H9 (cell line): ENCODE data around the gene NSMF. TPM values are rescaled to one million over a fixed set of nuclear protein-coding genes. Genes with fewer than 3 reads are reported as not detected.

Source experiments
- DNase-seq: peaks from one replicate; pipeline ENCODE4 v3.0.0-alpha.2; 2017
- H2AFZ ChIP-seq: one replicate; pipeline ENCODE4 v1.6.1; 2013; ENCODE audit warnings: mild to moderate bottlenecking, low read length, control low read depth, moderate library complexity
- H2AK5ac ChIP-seq: 2 replicates; pipeline ENCODE4 v1.6.1; 2013; ENCODE audit warnings: low read length, control low read depth, mixed read lengths; ENCODE audit not compliant: insufficient read length
- H2BK120ac ChIP-seq: one replicate; pipeline ENCODE4 v1.6.1; 2013; ENCODE audit warnings: low read depth, mild to moderate bottlenecking, low read length, control low read depth, inconsistent platforms; ENCODE audit not compliant: poor library complexity, severe bottlenecking
- H2BK12ac ChIP-seq: 2 replicates; pipeline ENCODE4 v1.6.1; 2013; ENCODE audit warnings: low read length, control low read depth, mixed read lengths, low read depth; ENCODE audit not compliant: insufficient read length
- H2BK15ac ChIP-seq: 2 replicates; pipeline ENCODE4 v1.6.1; 2013; ENCODE audit warnings: low read depth, low read length, control low read depth
- H2BK20ac ChIP-seq: one replicate; pipeline ENCODE4 v1.6.1; 2013; ENCODE audit warnings: low read depth, mild to moderate bottlenecking, low read length, control low read depth, inconsistent platforms; ENCODE audit not compliant: poor library complexity, severe bottlenecking
- H2BK5ac ChIP-seq: 2 replicates; pipeline ENCODE4 v1.6.1; 2013; ENCODE audit warnings: low read length, control low read depth, mixed read lengths; ENCODE audit not compliant: insufficient read length
- H3K14ac ChIP-seq: 2 replicates; pipeline ENCODE4 v1.6.1; 2013; ENCODE audit warnings: low read length, control low read depth; ENCODE audit not compliant: insufficient read depth
- H3K18ac ChIP-seq: 2 replicates; pipeline ENCODE4 v1.6.1; 2013; ENCODE audit warnings: low read depth, mild to moderate bottlenecking, mixed read lengths, low read length, control low read depth; ENCODE audit not compliant: insufficient read length
- H3K23ac ChIP-seq: 2 replicates; pipeline ENCODE4 v1.6.1; 2013; ENCODE audit warnings: low read length, control low read depth, mixed read lengths, low read depth; ENCODE audit not compliant: insufficient read length
- H3K23me2 ChIP-seq: 2 replicates; pipeline ENCODE4 v1.6.1; 2013; ENCODE audit warnings: low read depth, mild to moderate bottlenecking, mixed read lengths, low read length, control low read depth; ENCODE audit not compliant: insufficient read length, poor library complexity, severe bottlenecking
- H3K27ac ChIP-seq: 2 replicates; pipeline ENCODE4 v1.5.1; 2013; ENCODE audit warnings: low read length, control low read depth, mixed read lengths, low read depth; ENCODE audit not compliant: insufficient read length
- H3K27me3 ChIP-seq: 2 replicates; pipeline ENCODE4 v1.6.1; 2013; ENCODE audit warnings: low read length, control low read depth, inconsistent platforms; ENCODE audit not compliant: insufficient read depth
- H3K4ac ChIP-seq: 2 replicates; pipeline ENCODE4 v1.6.1; 2013; ENCODE audit warnings: low read depth, mild to moderate bottlenecking, control low read depth, inconsistent platforms, low read length, moderate library complexity
- H3K4me1 ChIP-seq: 2 replicates; pipeline ENCODE4 v1.6.1; 2013; ENCODE audit warnings: low read length, control low read depth, inconsistent platforms; ENCODE audit not compliant: insufficient read depth
- H3K4me2 ChIP-seq: 2 replicates; pipeline ENCODE4 v1.6.1; 2013; ENCODE audit warnings: low read length, control low read depth, mixed read lengths; ENCODE audit not compliant: insufficient read length, insufficient read depth
- H3K56ac ChIP-seq: 2 replicates; pipeline ENCODE4 v1.6.1; 2013; ENCODE audit warnings: low read depth, mild to moderate bottlenecking, mixed read lengths, low read length, control low read depth; ENCODE audit not compliant: insufficient read length
- H3K79me1 ChIP-seq: 2 replicates; pipeline ENCODE4 v1.6.1; 2013; ENCODE audit warnings: low read depth, mild to moderate bottlenecking, moderate library complexity, low read length, control low read depth, inconsistent platforms; ENCODE audit not compliant: insufficient read depth, poor library complexity, severe bottlenecking
- H3K79me2 ChIP-seq: 2 replicates; pipeline ENCODE4 v1.6.1; 2013; ENCODE audit warnings: low read length, control low read depth, inconsistent platforms; ENCODE audit not compliant: insufficient read depth
- H3K9ac ChIP-seq: 2 replicates; pipeline ENCODE4 v1.6.1; 2013; ENCODE audit warnings: low read length, control low read depth, mixed read lengths; ENCODE audit not compliant: insufficient read length; ENCODE audit errors: extremely low read depth
- H3K9me3 ChIP-seq: one replicate; pipeline ENCODE4 v1.6.1; 2013; ENCODE audit warnings: low read depth, low read length, inconsistent platforms; ENCODE audit not compliant: control insufficient read depth
- H3T11ph ChIP-seq: one replicate; pipeline ENCODE4 v1.6.1; 2013; ENCODE audit warnings: mild to moderate bottlenecking, low read length, control low read depth, inconsistent platforms
- H4K20me1 ChIP-seq: one replicate; pipeline ENCODE4 v1.6.1; 2013; ENCODE audit not compliant: control insufficient read depth, insufficient read length, insufficient read depth
- H4K5ac ChIP-seq: 2 replicates; pipeline ENCODE4 v1.6.1; 2013; ENCODE audit warnings: low read depth, mild to moderate bottlenecking, mixed read lengths, low read length, control low read depth; ENCODE audit not compliant: insufficient read length
- H4K8ac ChIP-seq: replicated peaks from 2 replicates; pipeline ENCODE4 v1.6.1; 2013; ENCODE audit warnings: low read length, control low read depth, mixed read lengths, low read depth; ENCODE audit not compliant: insufficient read length
- H4K91ac ChIP-seq: 2 replicates; pipeline ENCODE4 v1.6.1; 2013; ENCODE audit warnings: low read depth, mild to moderate bottlenecking, moderate library complexity, mixed read lengths, low read length, control low read depth; ENCODE audit not compliant: insufficient read length
- H3K27ac Mint-ChIP-seq, 3 experiments: 2 replicates in 2 of 3; 3 replicates in 1 of 3; pipeline ENCODE4 v1.8.0; 2020 to 2021; ENCODE audit warnings: mixed read lengths in 3 of 3, mild to moderate bottlenecking in 1 of 3, moderate library complexity in 1 of 3
- H3K27me3 Mint-ChIP-seq: 2 replicates; pipeline ENCODE4 v1.8.0; 2021; ENCODE audit warnings: low read depth, mild to moderate bottlenecking, moderate library complexity, mixed read lengths
- H3K36me3 Mint-ChIP-seq, 3 experiments: 2 replicates in 2 of 3; 3 replicates in 1 of 3; pipeline ENCODE4 v1.8.0; 2020 to 2021; ENCODE audit warnings: low read depth in 3 of 3, mixed read lengths in 3 of 3; ENCODE audit not compliant: insufficient read depth in 1 of 3
- H3K4me1 Mint-ChIP-seq, 2 experiments: 2 replicates each; pipeline ENCODE4 v1.8.0; 2020; ENCODE audit warnings: mixed read lengths in 2 of 2
- H3K4me3 Mint-ChIP-seq, 2 experiments: 2 replicates in 1 of 2; 3 replicates in 1 of 2; pipeline ENCODE4 v1.8.0; 2020 to 2021; ENCODE audit warnings: mild to moderate bottlenecking in 2 of 2, mixed read lengths in 2 of 2, moderate library complexity in 1 of 2
- H3K9me3 Mint-ChIP-seq, 2 experiments: 2 replicates in 1 of 2; 3 replicates in 1 of 2; pipeline ENCODE4 v1.8.0; 2020; ENCODE audit warnings: mild to moderate bottlenecking in 2 of 2, mixed read lengths in 2 of 2, moderate library complexity in 1 of 2
- CTCF ChIP-seq: fragments of 200-600 bp; sonication (generic); conservative IDR thresholded peaks from 3 replicates; pipeline ENCODE4 v1.8.0; 2021; ENCODE audit warnings: antibody characterized with exemption, mild to moderate bottlenecking
- WGBS: extraction: QIAGEN DNeasy Blood & Tissue Kit; methylation state at CpG from one replicate; pipeline ENCODE4 v1.1.7; 2013; ENCODE audit warnings: missing lambda C conversion rate, low lambda C conversion rate, mixed read lengths; ENCODE audit not compliant: insufficient read length; ENCODE audit errors: extremely low coverage; 5-methylcytosine and 5-hydroxymethylcytosine counted together
- total RNA-seq: library from RNA; stranded (reverse); gene quantifications from 2 replicates; pipeline ENCODE4 v1.2.1, GENCODE V29; 2021

The NSMF gene
- total RNA-seq, 1 experiment from 2014 or later: 46.3 TPM

GRCh38 chr9:137452761-137453642 lies 6.1 kb downstream of the NSMF start:
- DNase-seq: no peak
- no peak overlapping the region for H3K9ac ChIP-seq
- no peak overlapping the region for H2BK15ac ChIP-seq
- H3K23ac ChIP-seq: no peak overlapping the region
- no peak overlapping the region for H2BK5ac ChIP-seq
- H3T11ph ChIP-seq: no peak overlapping the region
- H3K4ac ChIP-seq: no peak overlapping the region
- TF ChIP-seq CTCF: no peak
- H4K91ac ChIP-seq: no peak overlapping the region
- H4K20me1 ChIP-seq: peaks cover 6% of the 10 kb centered on the region
- Mint-ChIP-seq H3K27ac (no peak overlapping the region), H3K4me3 (peak overlapping the region; percentile 66 to 79), H3K4me1 (peaks cover 5 to 14% of the 10 kb centered on the region in 2 experiments; a peak in 3 of 4 replicates), H3K9me3 (no peaks in the 10 kb centered on the region), H3K36me3 (peaks cover 0 to 31% (median 15%) of the 10 kb centered on the region in 3 experiments; a peak in 5 of 7 replicates), H3K27me3 (no peaks in the 10 kb centered on the region)
- H3K14ac ChIP-seq: no peak overlapping the region
- no peak overlapping the region for H4K8ac ChIP-seq
- H3K18ac ChIP-seq: no peak overlapping the region
- no peaks in the 10 kb centered on the region for H3K9me3 ChIP-seq
- peak overlapping the region; percentile 42 for H3K4me2 ChIP-seq
- no peak overlapping the region for H2BK12ac ChIP-seq
- H2AFZ ChIP-seq: no peak overlapping the region
- no peaks in the 10 kb centered on the region for H3K79me2 ChIP-seq
- H2AK5ac ChIP-seq: no peak overlapping the region
- H2BK120ac ChIP-seq: no peak overlapping the region
- no peaks in the 10 kb centered on the region for H3K79me1 ChIP-seq
- no peaks in the 10 kb centered on the region for H3K27me3 ChIP-seq
- H2BK20ac ChIP-seq: no peak overlapping the region
- no peak overlapping the region for H3K27ac ChIP-seq
- no peak overlapping the region for H3K56ac ChIP-seq
- no peaks in the 10 kb centered on the region for H3K23me2 ChIP-seq
- no CpG with 5 or more reads among the region's 43 CpGs for WGBS
- no peaks in the 10 kb centered on the region for H3K4me1 ChIP-seq
- H4K5ac ChIP-seq: no peak overlapping the region
